GM21786 (cell line): ENCODE results near the gene SLC28A3.
"Not testable (repeated sequence)": the region's sequence is repeated elsewhere in the genome, so short reads cannot be mapped to it uniquely, and the experiment has no call there.

Experiments used
- ATAC-seq: cut with Tn5 transposase; IDR thresholded peaks from one replicate; pipeline ENCODE4 v1.9.1; 2021; ENCODE audit not compliant: unreplicated experiment

Gene SLC28A3, protein sequence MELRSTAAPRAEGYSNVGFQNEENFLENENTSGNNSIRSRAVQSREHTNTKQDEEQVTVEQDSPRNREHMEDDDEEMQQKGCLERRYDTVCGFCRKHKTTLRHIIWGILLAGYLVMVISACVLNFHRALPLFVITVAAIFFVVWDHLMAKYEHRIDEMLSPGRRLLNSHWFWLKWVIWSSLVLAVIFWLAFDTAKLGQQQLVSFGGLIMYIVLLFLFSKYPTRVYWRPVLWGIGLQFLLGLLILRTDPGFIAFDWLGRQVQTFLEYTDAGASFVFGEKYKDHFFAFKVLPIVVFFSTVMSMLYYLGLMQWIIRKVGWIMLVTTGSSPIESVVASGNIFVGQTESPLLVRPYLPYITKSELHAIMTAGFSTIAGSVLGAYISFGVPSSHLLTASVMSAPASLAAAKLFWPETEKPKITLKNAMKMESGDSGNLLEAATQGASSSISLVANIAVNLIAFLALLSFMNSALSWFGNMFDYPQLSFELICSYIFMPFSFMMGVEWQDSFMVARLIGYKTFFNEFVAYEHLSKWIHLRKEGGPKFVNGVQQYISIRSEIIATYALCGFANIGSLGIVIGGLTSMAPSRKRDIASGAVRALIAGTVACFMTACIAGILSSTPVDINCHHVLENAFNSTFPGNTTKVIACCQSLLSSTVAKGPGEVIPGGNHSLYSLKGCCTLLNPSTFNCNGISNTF

GRCh38 chr9:84340535-84340934, at the start of gene SLC28A3:
SLC28A3 (minus strand) TSS chr9:84340758; CDS start chr9:84340633, 125 bp downstream.
- no peak for ATAC-seq

GRCh38 chr9:84390254-84390653, 49.7 kb upstream of the SLC28A3 start:
- not testable (repeated sequence) for ATAC-seq

GRCh38 chr9:84387821-84388220, 47.3 kb upstream of the SLC28A3 start:
- ATAC-seq = no peak

DNA sequence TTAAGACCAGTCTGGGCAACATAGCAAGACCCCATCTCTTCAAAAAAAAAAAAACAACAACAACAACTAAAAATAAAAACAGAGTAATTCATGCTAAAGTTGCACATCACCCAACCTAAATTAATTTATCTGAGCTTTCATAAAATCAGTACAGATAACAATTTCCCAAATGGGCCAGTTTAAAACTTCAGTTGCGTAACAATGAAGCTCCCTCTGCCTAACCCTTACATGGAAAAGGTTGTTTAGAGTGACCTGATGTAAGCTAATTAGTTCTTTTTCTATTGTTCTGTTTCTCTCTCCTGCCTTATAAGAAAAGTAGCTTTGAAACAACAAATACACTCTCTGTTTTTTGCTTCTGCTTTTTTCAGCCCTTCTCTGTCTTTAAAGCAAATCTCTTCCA, 46.2 kb upstream of the SLC28A3 start:
- ATAC-seq = no peak

DNA sequence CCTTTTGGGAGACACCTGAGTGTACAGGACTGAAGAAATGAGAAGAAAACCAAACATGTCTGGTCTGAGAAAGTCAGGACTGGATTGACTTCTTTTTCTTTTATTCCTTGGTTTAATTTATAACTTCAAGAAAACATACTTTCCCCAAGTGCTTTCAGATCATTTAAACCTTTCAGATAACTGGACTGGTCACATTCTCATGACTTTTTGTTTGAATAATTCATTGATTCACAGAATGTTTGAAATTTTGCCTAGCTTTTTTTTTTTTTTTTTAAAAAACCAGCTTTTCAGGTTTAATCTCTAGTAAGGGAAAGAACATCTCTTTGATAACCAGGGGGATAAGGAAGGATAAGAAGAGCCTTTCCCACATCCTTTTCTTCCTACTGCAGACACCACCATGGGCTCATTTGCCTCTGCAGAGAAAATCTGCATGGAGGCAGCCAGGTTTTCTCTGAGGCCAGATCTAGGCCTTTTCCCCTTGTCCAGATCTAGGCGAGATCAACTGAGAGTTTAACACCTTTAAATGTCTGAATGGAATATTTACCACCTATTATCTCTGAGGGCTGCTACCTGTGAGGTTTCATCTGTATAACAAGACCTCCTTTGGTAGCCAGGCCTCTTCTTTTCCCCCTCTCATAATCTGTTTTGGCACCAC, 45.0 kb upstream of the SLC28A3 start:
- no peak for ATAC-seq

GRCh38 chr9:84384617-84385016, 44.1 kb upstream of the SLC28A3 start:
- ATAC-seq = no peak

DNA sequence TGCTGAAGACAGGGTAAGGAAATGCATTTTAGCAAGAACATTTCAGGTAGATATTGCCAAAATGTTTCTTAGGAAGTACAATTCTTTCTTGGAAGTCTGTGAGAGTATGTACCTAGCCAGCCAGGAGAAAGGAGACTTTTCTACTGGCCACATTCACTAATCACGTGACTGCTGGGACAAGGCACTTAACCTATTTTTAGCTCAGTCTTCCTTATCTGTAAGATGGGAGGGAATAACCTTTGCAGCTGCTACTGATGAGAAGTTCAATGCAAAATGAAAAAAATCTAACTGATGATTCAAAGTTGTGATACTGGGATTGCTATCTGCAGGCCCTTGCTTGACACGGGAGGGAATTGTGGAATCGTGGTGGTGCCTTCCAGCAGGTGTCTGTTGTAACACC, 42.6 kb upstream of the SLC28A3 start:
- no peak for ATAC-seq

DNA sequence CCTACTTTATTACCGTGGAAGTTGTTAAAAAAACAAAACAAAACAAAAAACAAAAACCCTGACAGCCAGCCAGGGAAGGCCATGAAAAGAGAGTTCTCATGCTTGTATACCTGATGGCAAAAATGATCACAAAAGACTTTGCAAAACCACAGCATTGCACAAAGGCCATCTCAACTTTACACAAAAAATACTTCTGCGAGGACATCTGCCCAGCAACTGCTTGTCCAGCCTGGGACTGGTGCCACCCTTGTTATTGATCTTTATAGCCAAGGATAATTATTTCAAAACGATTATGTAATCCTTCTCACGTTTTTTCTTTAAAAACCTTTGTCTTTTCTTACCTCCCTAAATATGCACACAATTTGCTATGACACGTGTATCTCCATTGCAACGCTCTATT, 42.2 kb upstream of the SLC28A3 start:
- no peak for ATAC-seq

- no peak for ATAC-seq
Observed at GRCh38 chr9:84381508-84381907, 41.0 kb upstream of the SLC28A3 start.

GRCh38 chr9:84379740-84380139, 39.2 kb upstream of the SLC28A3 start:
- no peak for ATAC-seq

DNA sequence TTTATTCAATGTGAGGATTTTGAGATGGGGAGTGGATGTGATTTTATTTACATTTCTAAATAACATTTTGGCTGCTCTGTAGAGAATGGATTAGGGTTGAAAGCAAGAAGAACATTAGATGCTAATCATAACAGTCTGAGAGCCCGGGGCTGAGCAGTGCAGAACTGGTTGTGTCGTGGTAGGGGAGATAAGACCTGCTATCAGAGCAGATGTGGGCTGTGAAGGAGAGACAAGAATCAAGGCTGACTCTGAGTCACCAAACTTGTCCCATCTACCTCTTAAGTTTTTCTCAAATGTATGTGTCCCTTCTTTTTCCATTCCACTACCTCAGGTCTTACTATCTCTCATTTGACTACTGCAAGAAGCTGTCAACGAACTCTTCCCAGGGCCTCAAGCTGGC, 35.4 kb upstream of the SLC28A3 start:
- no peak for ATAC-seq

GRCh38 chr9:84374516-84374915, 34.0 kb upstream of the SLC28A3 start:
- no peak for ATAC-seq

DNA sequence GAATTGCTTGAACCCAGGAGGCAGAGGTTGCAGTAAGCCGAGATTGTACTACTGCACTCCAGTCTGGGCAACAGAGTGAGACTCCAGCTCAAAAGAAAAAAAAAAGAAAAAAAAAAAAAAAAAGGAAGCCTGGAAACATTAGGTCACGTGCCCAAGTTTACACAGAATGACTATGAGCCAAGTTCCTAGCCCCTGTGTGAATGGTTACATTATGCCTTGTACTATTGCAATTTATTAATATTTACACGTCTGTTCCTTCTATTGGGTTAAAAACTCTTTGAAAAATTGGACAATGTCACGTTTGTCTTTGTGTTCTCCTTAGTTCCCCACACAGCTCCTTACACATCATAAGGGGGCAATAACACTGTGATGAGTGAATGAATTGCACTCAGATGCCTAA, 33.5 kb upstream of the SLC28A3 start:
- ATAC-seq = no peak

DNA sequence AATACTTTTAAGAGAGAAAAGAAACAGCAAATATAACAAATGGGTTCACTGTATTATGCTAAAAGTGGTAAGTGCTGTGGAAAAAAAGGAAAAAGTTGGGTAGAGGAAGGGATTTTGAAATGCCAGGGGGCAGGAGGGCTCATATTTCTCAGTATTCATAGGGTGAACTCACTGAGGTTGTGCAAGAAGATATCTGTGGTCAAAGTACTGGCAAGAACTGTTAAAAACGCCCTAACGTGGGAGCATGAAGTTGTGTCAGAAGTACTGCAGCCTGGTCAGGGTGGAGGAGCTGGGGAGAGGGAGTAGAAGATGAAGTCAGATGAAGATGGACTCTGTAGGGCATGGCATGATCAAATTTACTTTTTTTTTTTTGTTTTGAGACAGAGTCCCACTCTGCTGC, 31.2 kb upstream of the SLC28A3 start:
- ATAC-seq = no peak

- ATAC-seq = no peak
Observed at GRCh38 chr9:84368601-84369000, 28.0 kb upstream of the SLC28A3 start.

DNA sequence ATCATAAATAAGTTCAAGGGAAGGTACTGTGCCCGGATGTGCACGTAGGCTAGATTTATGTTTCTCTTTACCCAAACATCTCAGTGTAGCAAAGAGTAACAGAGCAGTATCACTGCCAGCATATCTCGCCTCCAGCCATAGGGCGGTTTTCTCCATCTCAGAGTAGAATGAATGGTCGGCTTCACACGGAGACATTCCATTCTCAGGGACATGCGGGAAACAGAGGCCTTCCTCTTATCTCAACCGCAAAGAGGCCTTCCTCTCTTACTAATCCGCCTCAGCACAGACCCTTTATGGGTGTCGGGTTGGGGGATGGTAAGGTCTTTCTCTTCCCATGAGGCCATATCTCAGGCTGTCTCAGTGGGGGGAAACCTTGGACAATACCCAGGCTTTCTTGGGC, 27.2 kb upstream of the SLC28A3 start:
- not testable (repeated sequence) for ATAC-seq

DNA sequence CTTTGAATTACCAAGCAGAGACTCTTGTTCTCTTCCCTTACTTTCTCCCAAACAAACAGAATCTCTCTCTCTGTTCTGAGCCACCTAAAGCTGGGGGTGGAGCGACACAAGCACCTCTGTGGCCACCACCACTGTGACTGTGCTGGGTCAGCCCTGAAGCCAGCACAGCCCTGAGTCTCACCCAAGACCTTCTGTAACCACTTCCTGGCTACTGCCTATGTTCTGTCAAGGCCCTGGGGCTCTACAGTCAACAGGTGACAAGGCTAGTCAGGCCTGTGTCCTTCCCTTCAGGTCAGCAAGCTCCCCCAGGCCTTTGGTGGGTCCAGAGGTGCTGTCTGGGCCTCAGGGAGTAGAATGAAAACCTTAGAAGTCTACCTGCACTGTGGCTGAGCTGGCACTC, 26.1 kb upstream of the SLC28A3 start:
- no peak for ATAC-seq

- ATAC-seq = not testable (repeated sequence)
Observed at GRCh38 chr9:84364894-84365490, 24.4 kb upstream of the SLC28A3 start.

- ATAC-seq = no peak
Observed at GRCh38 chr9:84361645-84362044, 21.1 kb upstream of the SLC28A3 start.

DNA sequence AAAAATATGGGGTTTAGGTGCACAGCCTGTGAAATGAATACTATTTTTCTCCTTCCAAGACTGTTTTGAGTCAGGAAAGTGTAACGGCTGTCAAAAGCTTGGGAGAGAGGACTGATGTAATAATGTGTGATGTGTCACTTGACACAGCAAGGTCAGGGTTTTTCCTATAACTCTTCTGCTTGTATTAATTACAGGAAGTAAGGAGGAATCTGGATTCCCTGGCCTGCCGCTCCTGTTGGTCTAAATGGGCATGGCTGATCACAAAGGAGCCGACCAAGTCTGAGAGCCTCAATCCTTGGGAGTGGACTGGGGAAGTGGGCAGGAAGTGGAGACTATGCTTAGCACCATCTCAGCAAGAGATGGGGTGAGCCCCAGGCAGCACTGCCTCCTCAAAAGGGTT, 16.7 kb upstream of the SLC28A3 start:
- no peak for ATAC-seq

DNA sequence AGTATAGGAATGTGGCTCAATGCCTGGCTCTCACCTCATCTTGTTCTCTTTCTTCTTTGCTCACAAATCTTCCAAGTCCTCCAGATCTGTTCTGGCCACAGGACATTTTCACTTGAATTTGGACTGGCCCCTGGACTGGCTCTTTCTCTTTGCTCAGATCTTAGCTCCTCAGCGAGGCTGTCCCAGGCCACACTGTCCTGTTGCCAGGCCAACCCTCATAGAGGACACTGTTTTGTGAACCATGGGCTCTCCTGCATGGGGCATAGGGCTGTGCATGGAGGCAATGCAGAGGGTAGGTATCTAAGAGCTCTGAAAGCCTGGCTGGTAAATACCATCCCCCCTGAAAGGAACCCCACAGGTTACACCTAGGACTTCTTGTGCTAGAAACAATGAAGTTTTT, 13.5 kb upstream of the SLC28A3 start:
- no peak for ATAC-seq

DNA sequence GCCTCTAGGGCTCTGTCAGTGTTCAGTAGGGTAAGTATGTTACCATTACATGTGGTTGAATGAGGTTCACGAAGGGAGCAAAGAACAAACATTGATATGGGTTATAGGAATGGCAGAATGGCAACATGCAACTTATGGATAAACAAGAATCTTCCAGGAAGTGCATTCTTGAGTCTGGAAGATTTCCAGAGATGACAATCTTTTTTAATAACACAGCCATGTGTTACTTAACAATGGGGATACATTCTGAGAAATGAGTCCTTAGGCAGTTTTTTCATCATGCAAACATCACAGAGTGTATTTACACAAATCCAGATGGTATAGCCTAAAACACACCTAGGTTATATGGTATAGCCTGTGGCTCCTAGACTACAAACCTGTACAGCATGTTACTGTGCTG, 9.1 kb upstream of the SLC28A3 start:
- no peak for ATAC-seq
